Measurements from ENCODE around the gene HM13. TPM values are rescaled to one million over a fixed set of nuclear protein-coding genes. Genes with fewer than 3 reads are reported as not detected.

HM13 gene
- total and polyA plus RNA-seq, 2 of the 13 experiments (the other 11 are each of a cell fraction or from before 2014, with no cell fraction given), result 118 to 243 TPM

GRCh38 chr20:31515072-31515774, 981 bp downstream of the HM13 start:
- intact Hi-C loops (cut with micrococcal nuclease; ENCODE audit: unreplicated experiment), result loop anchor here (10.0 kb wide), 1 partner anchor 100 kb away; no protein-coding TSS in a partner anchor
- no peak for TF ChIP-seq ZBTB40 (IDR thresholded peaks at IDR 0.05)
- TF ChIP-seq ZBTB40 (CRISPR knock-in tag; IDR thresholded peaks at IDR 0.05), result peak; percentile 52; the same call in 1 of the 2 replicates
- TF ChIP-seq ZSCAN31 (CRISPR knock-in tag; IDR thresholded peaks at IDR 0.05; ENCODE audit: low read depth), result no peak; the same call in 1 of the 2 replicates
- no peak for TF ChIP-seq MXD4 (CRISPR knock-in tag; IDR thresholded peaks at IDR 0.05)
- TF ChIP-seq PCBP2 (optimal IDR thresholded peaks at IDR 0.05; ENCODE audit: low read depth, low read length, poor library complexity, severe bottlenecking), result peak; percentile 62
- TF ChIP-seq NFYC (CRISPR knock-in tag; IDR thresholded peaks at IDR 0.05), result no peak
- TF ChIP-seq SNAPC5 (CRISPR knock-in tag; IDR thresholded peaks at IDR 0.05; ENCODE audit: borderline replicate concordance), result no peak
- TF ChIP-seq ZNF672 (CRISPR knock-in tag; IDR thresholded peaks at IDR 0.05), result no peak
- TF ChIP-seq ZNF850 (CRISPR knock-in tag; conservative IDR thresholded peaks at IDR 0.05), result peak; percentile 72; the same call in 1 of the 2 replicates
- no peak for TF ChIP-seq BCL6 (CRISPR knock-in tag; IDR thresholded peaks at IDR 0.05)
- TF ChIP-seq YY1 (IDR thresholded peaks at IDR 0.05; ENCODE audit: insufficient read depth, insufficient replicate concordance, low read depth, low read length), result no peak
- peak; percentile 24; the same call in 1 of the 2 replicates for TF ChIP-seq PHF21A (CRISPR knock-in tag; IDR thresholded peaks at IDR 0.05)
- TF ChIP-seq ATF5 (CRISPR knock-in tag; IDR thresholded peaks at IDR 0.05; ENCODE audit: low read depth), result no peak
- no peak for TF ChIP-seq MBD4 (IDR thresholded peaks at IDR 0.05; ENCODE audit: borderline replicate concordance, low read length)
- TF ChIP-seq ZNF772 (CRISPR knock-in tag; IDR thresholded peaks at IDR 0.05), result 0 out of 2 replicates have a peak, but pooled peaks have one; percentile 36

More at GRCh38 chr20:31515072-31515774, 981 bp downstream of the HM13 start:
- H3K4me2 ChIP-seq (ENCODE audit: low read depth, low read length), result peak overlapping the region; percentile 95
- POLR2A ChIA-PET, result interaction anchor here (0.9 kb wide), 1 partner anchor 32 kb away, joined by 3 read pairs; a partner anchor contains a TSS
- peak overlapping the region; percentile 75 for H3K27ac ChIP-seq (ENCODE audit: extremely low read length, insufficient read depth, low read length)
- no peaks in the 10 kb centered on the region for H3K9me3 ChIP-seq (ENCODE audit: low read length)
- H3K36me3 ChIP-seq (replicated peaks in 1 of 2; ENCODE audit: control insufficient read depth in 1 of 2, insufficient read depth in 2 of 2, low read length in 2 of 2), result peaks cover 5 to 24% of the 10 kb centered on the region in 2 experiments; a peak in 4 of 5 replicates
- ATAC-seq (peak; percentile 3; the same call in 2 of the 3 replicates), DNase-seq (ENCODE audit: low spot score) (no peak), FAIRE-seq (no peak)
- H3K4me3 ChIP-seq (replicated peaks in 1 of 3; ENCODE audit: insufficient read depth in 1 of 3, low read depth in 2 of 3, low read length in 3 of 3), result peak overlapping the region; percentile 83 to 96 (median 92)
- H2AFZ ChIP-seq (ENCODE audit: low read length), result no peak overlapping the region
- in situ Hi-C loops (cut with HindIII; ENCODE audit: extremely low pct_ligation_motif_present, low pct_unique_long_range_greater_than_20kb), result no loop called here
- peaks cover 46% of the 10 kb centered on the region for H3K4me1 ChIP-seq (ENCODE audit: insufficient read depth, low read length)
- no TSS peak for BruUV-seq (replicated peaks)
- WGBS (ENCODE audit: low lambda C conversion rate), result 5% methylated on average over 4 of the region's 4 CpGs
- CTCF ChIA-PET (ENCODE audit: low intra/inter-chr PET ratio, low total read pairs), result interaction anchor here (1.9 kb wide), 1 partner anchor 98 kb away, joined by 8 read pairs; no protein-coding TSS in a partner anchor
- H4K20me1 ChIP-seq (ENCODE audit: insufficient read depth, low read length), result peaks cover 34% of the 10 kb centered on the region
- no peaks in the 10 kb centered on the region; a peak in 1 of 5 replicates for H3K27me3 ChIP-seq (ENCODE audit: control insufficient read depth in 1 of 2, insufficient read depth in 2 of 2, low read length in 2 of 2)
- H3K79me2 ChIP-seq (ENCODE audit: insufficient read depth, low read length), result peaks cover 52% of the 10 kb centered on the region
- peak overlapping the region; percentile 97 for H3K9ac ChIP-seq (ENCODE audit: insufficient read depth, low read depth, low read length)

All from HepG2 (cell line).